MM.1S (cell line): ENCODE data around the gene SMAGP.
A peak's percentile ranks its signal among the peaks of the same experiment; 100 is the strongest.

ENCODE experiments used
- DNase-seq: peaks from one replicate; pipeline ENCODE4 v3.0.0-alpha.2; 2015
- H2AFZ ChIP-seq: fragments of 300-600 bp; sonication (generic); 2 replicates; pipeline ENCODE4 v1.6.0; 2016; ENCODE audit warnings: antibody characterized with exemption, low read length
- H3F3A ChIP-seq: fragments of 300-600 bp; sonication (generic); 2 replicates; pipeline ENCODE4 v1.6.1; 2016; ENCODE audit warnings: mild to moderate bottlenecking, antibody characterized with exemption, low read length, moderate library complexity, mixed read lengths; ENCODE audit not compliant: insufficient read depth
- H3K27ac ChIP-seq: fragments of 300-600 bp; sonication (generic); 2 replicates; pipeline ENCODE4 v1.5.1; 2016; ENCODE audit warnings: mild to moderate bottlenecking, low read length
- H3K27me3 ChIP-seq: fragments of 300-600 bp; sonication (generic); replicated peaks from 2 replicates; pipeline ENCODE4 v1.6.0; 2016; ENCODE audit warnings: low read length; ENCODE audit not compliant: insufficient read depth
- H3K36me3 ChIP-seq: fragments of 300-600 bp; sonication (generic); replicated peaks from 2 replicates; pipeline ENCODE4 v1.6.1; 2016; ENCODE audit warnings: mild to moderate bottlenecking, low read length, mixed read lengths; ENCODE audit not compliant: insufficient read depth
- H3K4me1 ChIP-seq: fragments of 300-600 bp; sonication (generic); 2 replicates; pipeline ENCODE4 v1.6.1; 2016; ENCODE audit warnings: low read length, mixed read lengths
- H3K4me2 ChIP-seq: fragments of 300-600 bp; sonication (generic); 2 replicates; pipeline ENCODE4 v1.6.0; 2016; ENCODE audit warnings: low read depth, low read length
- H3K4me3 ChIP-seq: fragments of 300-600 bp; sonication (generic); 2 replicates; pipeline ENCODE4 v1.5.1; 2016; ENCODE audit warnings: low read length, mixed read lengths
- H3K79me2 ChIP-seq: fragments of 300-600 bp; sonication (generic); 2 replicates; pipeline ENCODE4 v1.6.1; 2016; ENCODE audit warnings: mixed run types, low read length, mixed read lengths
- H3K9ac ChIP-seq: fragments of 300-600 bp; sonication (generic); 2 replicates; pipeline ENCODE4 v1.6.1; 2016; ENCODE audit warnings: low read length, mixed read lengths
- H3K9me2 ChIP-seq: fragments of 300-600 bp; sonication (generic); replicated peaks from 2 replicates; pipeline ENCODE4 v1.6.1; 2016; ENCODE audit warnings: mild to moderate bottlenecking, low read length, mixed read lengths; ENCODE audit not compliant: insufficient read depth
- H3K9me3 ChIP-seq: fragments of 300-600 bp; sonication (generic); replicated peaks from 2 replicates; pipeline ENCODE4 v1.6.1; 2016; ENCODE audit warnings: mild to moderate bottlenecking, low read length, mixed read lengths; ENCODE audit not compliant: insufficient read depth
- H4K20me1 ChIP-seq: fragments of 300-600 bp; sonication (generic); 2 replicates; pipeline ENCODE4 v1.6.1; 2016; ENCODE audit warnings: mild to moderate bottlenecking, low read length, moderate library complexity, mixed read lengths; ENCODE audit not compliant: insufficient read depth
- CTCF ChIP-seq: fragments of 300-600 bp; sonication (generic); IDR thresholded peaks from 2 replicates; pipeline ENCODE4 v1.5.1; 2016; ENCODE audit warnings: antibody characterized with exemption, low read length, mixed read lengths
- EZH2 ChIP-seq: fragments of 300-600 bp; sonication (generic); optimal IDR thresholded peaks from 2 replicates; pipeline ENCODE3; 2017; ENCODE audit warnings: low read depth, mild to moderate bottlenecking, antibody characterized with exemption, low read length, mixed read lengths
- EZH2phosphoT487 ChIP-seq: fragments of 300-600 bp; sonication (generic); IDR thresholded peaks from 2 replicates; pipeline ENCODE4 v1.6.1; 2018; ENCODE audit warnings: antibody characterized with exemption, low read length

The SMAGP gene

GRCh38 chr12:51270951-51271518 is 820 bp upstream of the SMAGP start:
- H3K27me3 ChIP-seq: peaks cover 15% of the 10 kb centered on the region; the same call in 1 of the 2 replicates
- TF ChIP-seq EZH2phosphoT487 (no peak), EZH2 (no peak), CTCF (no peak)
- no peaks in the 10 kb centered on the region for H3K9me2 ChIP-seq
- DNase-seq: no peak
- no peaks in the 10 kb centered on the region for H3F3A ChIP-seq
- H3K79me2 ChIP-seq: no peaks in the 10 kb centered on the region
- H3K9ac ChIP-seq: no peak overlapping the region
- no peaks in the 10 kb centered on the region for H3K4me1 ChIP-seq
- peak overlapping the region; percentile 71 for H3K4me2 ChIP-seq
- H4K20me1 ChIP-seq: no peaks in the 10 kb centered on the region
- H2AFZ ChIP-seq: peak overlapping the region; percentile 75; the same call in 1 of the 2 replicates
- no peaks in the 10 kb centered on the region for H3K9me3 ChIP-seq
- no peaks in the 10 kb centered on the region for H3K36me3 ChIP-seq
- H3K27ac ChIP-seq: no peak overlapping the region
- H3K4me3 ChIP-seq: 0 out of 2 replicates have a peak overlapping the region, but pooled peaks have one; percentile 60

- Histone ChIP-seq H3K4me2 (peak overlapping the region; percentile 37; the same call in 1 of the 2 replicates), H3K27me3 (peaks cover 15% of the 10 kb centered on the region; the same call in 1 of the 2 replicates), H3K9me3 (no peaks in the 10 kb centered on the region), H3K36me3 (no peaks in the 10 kb centered on the region), H3K79me2 (no peaks in the 10 kb centered on the region), H3K9me2 (no peaks in the 10 kb centered on the region), H3K4me3 (peak overlapping the region; percentile 60; the same call in 1 of the 2 replicates), H3K9ac (no peak overlapping the region), H3K27ac (no peak overlapping the region), H4K20me1 (no peaks in the 10 kb centered on the region), H3K4me1 (peaks cover 5% of the 10 kb centered on the region), H3F3A (no peaks in the 10 kb centered on the region), H2AFZ (no peak overlapping the region)
- TF ChIP-seq CTCF (peak; percentile 39), EZH2 (no peak), EZH2phosphoT487 (no peak)
- DNase-seq: peak; percentile 25
Observed at GRCh38 chr12:51269174-51270066, 795 bp downstream of the SMAGP start.

- H3K9me2 ChIP-seq: no peaks in the 10 kb centered on the region
- no peaks in the 10 kb centered on the region for H3F3A ChIP-seq
- H3K4me1 ChIP-seq: peaks cover 5% of the 10 kb centered on the region
- no peak overlapping the region for H3K27ac ChIP-seq
- H3K9ac ChIP-seq: no peak overlapping the region
- H3K27me3 ChIP-seq: peaks cover 4% of the 10 kb centered on the region; the same call in 1 of the 2 replicates
- peak; percentile 72 for DNase-seq
- H3K9me3 ChIP-seq: no peaks in the 10 kb centered on the region
- no peak overlapping the region for H2AFZ ChIP-seq
- no peak overlapping the region for H3K4me3 ChIP-seq
- H3K36me3 ChIP-seq: no peaks in the 10 kb centered on the region
- H4K20me1 ChIP-seq: no peaks in the 10 kb centered on the region
- H3K79me2 ChIP-seq: no peaks in the 10 kb centered on the region
- H3K4me2 ChIP-seq: peak overlapping the region; percentile 35
- no peak for TF ChIP-seq EZH2phosphoT487
- TF ChIP-seq EZH2: no peak
- no peak for TF ChIP-seq CTCF
Observed at GRCh38 chr12:51265024-51265423, 5.2 kb downstream of the SMAGP start.
